ENCODE measurements around the gene HNMT. TPM values are rescaled to one million over a fixed set of nuclear protein-coding genes. Genes with fewer than 3 reads are reported as not detected.

HNMT gene
- total RNA-seq, 1 experiment from 2014 or later, result 3.1 TPM

DNA sequence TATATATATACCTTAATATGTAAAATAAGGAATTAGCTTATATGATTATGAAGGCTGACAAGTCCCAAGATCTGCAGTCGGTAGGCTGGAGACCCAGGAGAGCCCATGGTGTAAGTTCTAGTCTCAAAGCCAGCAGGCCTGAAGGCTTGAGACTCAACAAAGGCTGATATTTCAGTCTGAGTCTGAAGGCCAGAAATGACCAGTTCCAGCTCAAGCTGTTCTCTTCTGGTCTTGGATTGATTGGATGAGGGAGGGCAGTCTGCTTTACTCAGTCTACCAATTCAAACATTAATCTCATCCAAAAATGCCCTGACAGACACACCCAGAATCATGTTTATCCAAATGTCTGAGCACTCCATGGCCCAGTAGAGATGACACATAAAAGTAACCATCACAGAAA lies 22.0 kb downstream of the HNMT start:
- POLR2A ChIA-PET, result no interaction called here
- Mint-ChIP-seq H3K9me3 (peaks cover 15% of the 10 kb centered on the region), H3K36me3 (no peaks in the 10 kb centered on the region), H3K4me1 (no peaks in the 10 kb centered on the region), H3K27ac (no peak overlapping the region), H3K27me3 (ENCODE audit: low read depth) (no peaks in the 10 kb centered on the region), H3K4me3 (no peak overlapping the region)
- CTCF ChIA-PET, result no interaction called here
- TF ChIP-seq TEAD1 (CRISPR knock-in tag; IDR thresholded peaks at IDR 0.05), result no peak
- no peak for ATAC-seq
- DNase-seq (ENCODE audit: low spot score), result no peak

DNA sequence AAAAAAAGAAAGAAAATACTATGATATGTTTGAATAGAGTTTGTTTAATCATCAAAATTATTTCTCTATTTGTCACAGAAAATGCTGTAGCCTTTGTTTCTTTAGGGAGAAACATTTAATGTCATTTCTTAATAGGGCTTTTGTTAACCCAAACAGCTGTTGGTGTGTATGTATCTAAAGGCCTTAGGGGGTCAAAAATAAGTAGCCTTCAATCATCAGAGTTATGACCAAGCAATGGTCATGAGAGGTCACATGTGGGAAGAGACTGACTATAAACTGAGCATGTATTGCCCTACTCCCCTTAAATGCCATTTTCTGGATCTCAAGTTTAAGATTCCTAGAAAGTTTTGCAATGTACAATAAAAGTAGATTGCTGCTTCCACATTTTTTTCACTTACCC lies 22.7 kb downstream of the HNMT start:
- H3K36me3 Mint-ChIP-seq, result no peaks in the 10 kb centered on the region
- no peaks in the 10 kb centered on the region for H3K27me3 Mint-ChIP-seq (ENCODE audit: low read depth)
- TF ChIP-seq, protein P1, sequence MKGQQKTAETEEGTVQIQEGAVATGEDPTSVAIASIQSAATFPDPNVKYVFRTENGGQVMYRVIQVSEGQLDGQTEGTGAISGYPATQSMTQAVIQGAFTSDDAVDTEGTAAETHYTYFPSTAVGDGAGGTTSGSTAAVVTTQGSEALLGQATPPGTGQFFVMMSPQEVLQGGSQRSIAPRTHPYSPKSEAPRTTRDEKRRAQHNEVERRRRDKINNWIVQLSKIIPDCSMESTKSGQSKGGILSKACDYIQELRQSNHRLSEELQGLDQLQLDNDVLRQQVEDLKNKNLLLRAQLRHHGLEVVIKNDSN (CRISPR knock-in tag; IDR thresholded peaks at IDR 0.05), result no peak
- TF ChIP-seq ZNF425 (CRISPR knock-in tag; conservative IDR thresholded peaks at IDR 0.05) (no peak), ZNF138 (CRISPR knock-in tag; conservative IDR thresholded peaks at IDR 0.05) (no peak), ZNF219 (CRISPR knock-in tag; IDR thresholded peaks at IDR 0.05; ENCODE audit: borderline replicate concordance) (no peak), SP1 (CRISPR knock-in tag; conservative IDR thresholded peaks at IDR 0.05) (no peak), CREB1 (CRISPR knock-in tag; IDR thresholded peaks at IDR 0.05) (no peak), ZNF532 (CRISPR knock-in tag; IDR thresholded peaks at IDR 0.05; ENCODE audit: borderline replicate concordance) (no peak), ZSCAN18 (CRISPR knock-in tag; IDR thresholded peaks at IDR 0.05) (no peak), ZNF512 (CRISPR knock-in tag; IDR thresholded peaks at IDR 0.05; ENCODE audit: borderline replicate concordance) (no peak), ZBTB43 (CRISPR knock-in tag; IDR thresholded peaks at IDR 0.05) (no peak), TP53 (CRISPR knock-in tag; IDR thresholded peaks at IDR 0.05) (no peak), ZNF232 (CRISPR knock-in tag; IDR thresholded peaks at IDR 0.05) (no peak), ELF4 (CRISPR knock-in tag; IDR thresholded peaks at IDR 0.05; ENCODE audit: low read depth) (no peak), ESRRA (CRISPR knock-in tag; IDR thresholded peaks at IDR 0.05; ENCODE audit: borderline replicate concordance) (no peak)
- TF ChIP-seq, protein P2, sequence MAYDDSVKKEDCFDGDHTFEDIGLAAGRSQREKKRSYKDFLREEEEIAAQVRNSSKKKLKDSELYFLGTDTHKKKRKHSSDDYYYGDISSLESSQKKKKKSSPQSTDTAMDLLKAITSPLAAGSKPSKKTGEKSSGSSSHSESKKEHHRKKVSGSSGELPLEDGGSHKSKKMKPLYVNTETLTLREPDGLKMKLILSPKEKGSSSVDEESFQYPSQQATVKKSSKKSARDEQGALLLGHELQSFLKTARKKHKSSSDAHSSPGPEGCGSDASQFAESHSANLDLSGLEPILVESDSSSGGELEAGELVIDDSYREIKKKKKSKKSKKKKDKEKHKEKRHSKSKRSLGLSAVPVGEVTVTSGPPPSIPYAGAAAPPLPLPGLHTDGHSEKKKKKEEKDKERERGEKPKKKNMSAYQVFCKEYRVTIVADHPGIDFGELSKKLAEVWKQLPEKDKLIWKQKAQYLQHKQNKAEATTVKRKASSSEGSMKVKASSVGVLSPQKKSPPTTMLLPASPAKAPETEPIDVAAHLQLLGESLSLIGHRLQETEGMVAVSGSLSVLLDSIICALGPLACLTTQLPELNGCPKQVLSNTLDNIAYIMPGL (CRISPR knock-in tag; IDR thresholded peaks at IDR 0.05), result no peak
- TF ChIP-seq, protein P3, sequence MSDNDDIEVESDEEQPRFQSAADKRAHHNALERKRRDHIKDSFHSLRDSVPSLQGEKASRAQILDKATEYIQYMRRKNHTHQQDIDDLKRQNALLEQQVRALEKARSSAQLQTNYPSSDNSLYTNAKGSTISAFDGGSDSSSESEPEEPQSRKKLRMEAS (CRISPR knock-in tag; IDR thresholded peaks at IDR 0.05), result no peak
- H3K4me1 Mint-ChIP-seq, result no peaks in the 10 kb centered on the region
- no peak overlapping the region for H3K4me3 Mint-ChIP-seq
- POLR2A ChIA-PET, result no interaction called here
- CTCF ChIA-PET, result no interaction called here
- ATAC-seq (no peak), DNase-seq (ENCODE audit: low spot score) (no peak)
- no peak overlapping the region for H3K27ac Mint-ChIP-seq
- H3K9me3 Mint-ChIP-seq, result peaks cover 15% of the 10 kb centered on the region

All from WTC11 (cell line).